ENCODE measurements around the gene NOTCH3.

NOTCH3 gene

DNA sequence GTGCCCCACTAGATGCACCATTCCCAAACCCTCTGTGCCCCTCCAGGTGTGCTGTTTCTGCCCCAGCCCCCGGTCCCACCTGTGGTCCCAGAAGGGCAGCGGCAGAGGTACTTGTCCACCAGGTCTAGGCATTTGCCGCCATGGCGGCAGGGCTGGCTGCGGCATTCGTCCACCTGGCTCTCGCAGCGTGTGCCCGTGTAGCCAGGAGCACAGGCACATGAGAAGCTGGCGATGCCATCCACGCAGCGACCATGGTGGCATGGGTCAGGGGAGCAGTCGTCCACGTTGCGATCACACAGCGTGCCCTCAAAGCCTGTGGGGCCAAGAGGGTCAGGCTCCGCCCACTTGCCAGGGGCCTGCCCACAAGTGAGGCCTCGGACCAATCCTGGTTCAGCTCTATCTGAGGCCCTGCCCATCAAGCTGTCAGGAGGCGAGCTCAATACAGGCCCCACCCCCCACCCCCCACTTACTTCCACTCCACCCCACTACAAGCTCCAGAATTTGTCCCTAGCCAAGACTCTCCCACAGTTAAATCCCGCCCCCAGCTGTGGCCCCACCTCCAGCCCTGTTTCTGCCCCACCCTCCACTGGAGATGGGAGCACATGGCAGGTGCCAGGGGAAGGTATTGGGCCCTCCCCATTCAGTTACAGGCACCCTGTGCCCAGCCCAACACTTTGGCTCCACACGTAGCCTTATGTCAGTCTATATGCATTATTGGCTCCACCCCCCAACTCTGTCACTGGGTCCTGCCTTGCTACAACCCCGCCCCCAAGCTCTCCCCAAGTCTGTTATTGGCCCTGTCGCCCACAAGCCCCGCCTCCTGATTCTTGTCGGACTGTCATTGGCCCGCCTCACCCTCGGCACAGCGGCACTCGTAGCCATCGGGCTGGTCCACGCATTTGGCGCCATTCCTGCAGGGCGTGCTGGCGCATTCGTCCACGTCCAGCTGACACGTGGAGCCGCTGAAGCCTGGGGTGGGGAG is 13.5 kb downstream of the NOTCH3 start:
- TF ChIP-seq CTCF (conservative IDR thresholded peaks at IDR 0.05; ENCODE audit: low read length): no peak
- no peak for DNase-seq (ENCODE audit: low read depth)
- no peak overlapping the region for H3K4me3 ChIP-seq (ENCODE audit: low read length)

- no peak for TF ChIP-seq CTCF (conservative IDR thresholded peaks at IDR 0.05; ENCODE audit: low read length)
- no peak overlapping the region for H3K4me3 ChIP-seq (ENCODE audit: low read length)
- DNase-seq (ENCODE audit: low read depth): no peak
Observed at GRCh38 chr19:15185188-15185587, 15.6 kb downstream of the NOTCH3 start.

- no peak for TF ChIP-seq CTCF (conservative IDR thresholded peaks at IDR 0.05; ENCODE audit: low read length)
- H3K4me3 ChIP-seq (ENCODE audit: low read length): no peak overlapping the region
- DNase-seq (ENCODE audit: low read depth): no peak
Observed at GRCh38 chr19:15184776-15185175, 16.0 kb downstream of the NOTCH3 start.

GRCh38 chr19:15181394-15181793 is 19.4 kb downstream of the NOTCH3 start:
- H3K4me3 ChIP-seq (ENCODE audit: low read length): no peak overlapping the region
- no peak for TF ChIP-seq CTCF (conservative IDR thresholded peaks at IDR 0.05; ENCODE audit: low read length)
- no peak for DNase-seq (ENCODE audit: low read depth)

- DNase-seq (ENCODE audit: low read depth): no peak
- no peak overlapping the region for H3K4me3 ChIP-seq (ENCODE audit: low read length)
- no peak for TF ChIP-seq CTCF (conservative IDR thresholded peaks at IDR 0.05; ENCODE audit: low read length)
Observed at GRCh38 chr19:15180451-15181390, 20.1 kb downstream of the NOTCH3 start.

GRCh38 chr19:15178629-15179308 is 22.0 kb downstream of the NOTCH3 start:
- DNase-seq (ENCODE audit: low read depth): no peak
- no peak for TF ChIP-seq CTCF (conservative IDR thresholded peaks at IDR 0.05; ENCODE audit: low read length)
- no peak overlapping the region for H3K4me3 ChIP-seq (ENCODE audit: low read length)

All from AG10803 (cell line).